ENCODE measurements around the gene MCM9. TPM values are rescaled to one million over a fixed set of nuclear protein-coding genes. Genes with fewer than 3 reads are reported as not detected.

Gene MCM9
- total RNA-seq, 1 donor from 2014 or later: 10.1 TPM

DNA sequence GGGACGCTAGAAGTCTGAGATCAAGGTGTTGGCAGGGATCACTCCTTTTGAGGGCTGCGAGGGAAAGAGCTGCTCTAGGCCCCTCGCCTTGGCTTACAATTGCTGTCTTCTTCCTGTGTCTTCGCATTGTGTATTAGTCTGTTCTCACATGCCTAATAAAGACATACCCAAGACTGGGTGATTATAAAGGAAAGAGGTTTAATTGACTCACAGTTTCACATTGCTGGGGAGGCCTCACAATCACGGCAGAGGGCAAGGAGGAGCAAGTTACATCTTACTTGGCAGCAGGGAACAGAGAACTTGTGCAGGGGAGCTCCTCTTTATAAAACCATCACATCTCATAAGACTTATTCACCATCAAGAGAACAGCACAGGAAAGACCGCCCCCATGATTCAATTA, 143.5 kb downstream of the MCM9 start:
- no peaks in the 10 kb centered on the region for H4K20me1 ChIP-seq (ENCODE audit: insufficient read depth, low read length)
- H3K27ac ChIP-seq (ENCODE audit: low read depth, low read length): no peak overlapping the region
- no peak overlapping the region for H3K9ac ChIP-seq (ENCODE audit: low read length)
- H3K4me1 ChIP-seq (ENCODE audit: insufficient read depth, low read length): no peaks in the 10 kb centered on the region
- H3K4me2 ChIP-seq (ENCODE audit: low read length): no peak overlapping the region
- Mint-ChIP-seq H3K36me3 (ENCODE audit: low read depth, unreplicated experiment) (peaks cover 8% of the 10 kb centered on the region), H3K27ac (ENCODE audit: unreplicated experiment) (no peak overlapping the region), H3K4me3 (ENCODE audit: unreplicated experiment) (no peak overlapping the region), H3K27me3 (ENCODE audit: low read depth, unreplicated experiment) (no peaks in the 10 kb centered on the region), H3K9me3 (ENCODE audit: unreplicated experiment) (peaks cover 3% of the 10 kb centered on the region), H3K4me1 (ENCODE audit: low read depth, unreplicated experiment) (no peaks in the 10 kb centered on the region)
- TF ChIP-seq, protein P1, sequence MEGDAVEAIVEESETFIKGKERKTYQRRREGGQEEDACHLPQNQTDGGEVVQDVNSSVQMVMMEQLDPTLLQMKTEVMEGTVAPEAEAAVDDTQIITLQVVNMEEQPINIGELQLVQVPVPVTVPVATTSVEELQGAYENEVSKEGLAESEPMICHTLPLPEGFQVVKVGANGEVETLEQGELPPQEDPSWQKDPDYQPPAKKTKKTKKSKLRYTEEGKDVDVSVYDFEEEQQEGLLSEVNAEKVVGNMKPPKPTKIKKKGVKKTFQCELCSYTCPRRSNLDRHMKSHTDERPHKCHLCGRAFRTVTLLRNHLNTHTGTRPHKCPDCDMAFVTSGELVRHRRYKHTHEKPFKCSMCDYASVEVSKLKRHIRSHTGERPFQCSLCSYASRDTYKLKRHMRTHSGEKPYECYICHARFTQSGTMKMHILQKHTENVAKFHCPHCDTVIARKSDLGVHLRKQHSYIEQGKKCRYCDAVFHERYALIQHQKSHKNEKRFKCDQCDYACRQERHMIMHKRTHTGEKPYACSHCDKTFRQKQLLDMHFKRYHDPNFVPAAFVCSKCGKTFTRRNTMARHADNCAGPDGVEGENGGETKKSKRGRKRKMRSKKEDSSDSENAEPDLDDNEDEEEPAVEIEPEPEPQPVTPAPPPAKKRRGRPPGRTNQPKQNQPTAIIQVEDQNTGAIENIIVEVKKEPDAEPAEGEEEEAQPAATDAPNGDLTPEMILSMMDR (IDR thresholded peaks at IDR 0.05; ENCODE audit: insufficient read depth, low read depth, low read length): no peak
- no peak for TF ChIP-seq EZH2 (IDR thresholded peaks at IDR 0.05; ENCODE audit: insufficient read depth, low read length)
- H3K27me3 ChIP-seq (ENCODE audit: insufficient read depth, low read length): no peaks in the 10 kb centered on the region
- no peaks in the 10 kb centered on the region for H3K36me3 ChIP-seq (ENCODE audit: insufficient read depth, low read length)
- H3K4me3 ChIP-seq (ENCODE audit: insufficient read depth, low read depth, low read length): no peak overlapping the region
- no peaks in the 10 kb centered on the region for H3K79me2 ChIP-seq (ENCODE audit: insufficient read depth, low read length)
- H3K9me3 ChIP-seq (ENCODE audit: insufficient read depth, low read depth, low read length): no peaks in the 10 kb centered on the region
- FAIRE-seq (no peak), DNase-seq (ENCODE audit: low read depth) (no peak)
- no peak overlapping the region for H2AFZ ChIP-seq (ENCODE audit: low read depth, low read length)

DNA sequence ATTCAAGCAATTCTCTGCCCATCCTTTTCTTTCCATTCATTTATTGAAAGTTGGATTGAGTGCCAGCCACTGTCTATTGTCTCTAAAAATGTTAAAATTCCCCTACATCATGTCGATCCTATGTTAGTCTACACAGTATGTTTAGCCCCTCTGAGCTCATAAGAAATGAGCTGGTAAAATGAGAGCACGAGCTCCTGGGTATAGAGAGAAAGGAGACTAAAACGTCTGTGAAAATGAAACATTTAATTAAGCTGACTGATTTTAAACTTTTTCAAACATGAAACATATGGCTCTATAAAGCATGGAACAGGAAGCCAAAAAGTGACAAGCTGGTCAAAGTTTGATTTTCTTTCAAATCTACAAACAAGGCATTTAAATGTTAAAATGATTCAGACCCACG, 145.0 kb downstream of the MCM9 start:
- FAIRE-seq: no peak
- Mint-ChIP-seq H3K4me3 (ENCODE audit: unreplicated experiment) (no peak overlapping the region), H3K4me1 (ENCODE audit: low read depth, unreplicated experiment) (peaks cover 2% of the 10 kb centered on the region)

DNA sequence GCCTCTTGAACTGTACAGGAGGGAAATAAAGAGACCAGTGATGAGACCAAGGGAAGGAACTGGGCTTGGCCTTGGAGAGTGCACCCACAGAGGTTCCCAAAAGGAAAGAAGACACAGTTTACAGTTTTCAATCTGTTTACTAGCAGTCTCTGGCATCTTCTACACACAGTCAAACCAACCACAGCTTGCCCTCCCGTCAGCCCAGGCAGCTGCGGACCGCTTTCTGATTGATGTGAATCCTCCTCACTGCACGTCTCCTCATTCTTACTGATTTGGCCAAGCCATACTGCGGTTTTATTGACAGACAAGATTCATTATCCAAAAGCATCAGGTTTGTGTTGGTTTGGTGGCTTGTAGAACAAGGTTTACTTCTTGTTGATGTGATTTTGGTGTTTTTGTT, 145.5 kb downstream of the MCM9 start:
- H3K27ac Mint-ChIP-seq (ENCODE audit: unreplicated experiment): no peak overlapping the region
- H3K9me3 Mint-ChIP-seq (ENCODE audit: unreplicated experiment): no peaks in the 10 kb centered on the region
- Histone ChIP-seq H3K36me3 (ENCODE audit: insufficient read depth, low read length) (no peaks in the 10 kb centered on the region), H3K4me1 (ENCODE audit: insufficient read depth, low read length) (no peaks in the 10 kb centered on the region), H3K27ac (ENCODE audit: low read depth, low read length) (no peak overlapping the region), H3K9me3 (ENCODE audit: insufficient read depth, low read depth, low read length) (no peaks in the 10 kb centered on the region), H3K4me3 (ENCODE audit: insufficient read depth, low read depth, low read length) (no peak overlapping the region), H3K27me3 (ENCODE audit: insufficient read depth, low read length) (no peaks in the 10 kb centered on the region), H3K79me2 (ENCODE audit: insufficient read depth, low read length) (no peaks in the 10 kb centered on the region), H3K4me2 (ENCODE audit: low read length) (no peak overlapping the region), H2AFZ (ENCODE audit: low read depth, low read length) (no peak overlapping the region), H4K20me1 (ENCODE audit: insufficient read depth, low read length) (no peaks in the 10 kb centered on the region), H3K9ac (ENCODE audit: low read length) (no peak overlapping the region)
- FAIRE-seq (no peak), DNase-seq (ENCODE audit: low read depth) (no peak)
- H3K4me1 Mint-ChIP-seq (ENCODE audit: low read depth, unreplicated experiment): peaks cover 2% of the 10 kb centered on the region
- H3K27me3 Mint-ChIP-seq (ENCODE audit: low read depth, unreplicated experiment): no peaks in the 10 kb centered on the region
- TF ChIP-seq, protein P1 (IDR thresholded peaks at IDR 0.05; ENCODE audit: insufficient read depth, low read depth, low read length): no peak
- TF ChIP-seq EZH2 (IDR thresholded peaks at IDR 0.05; ENCODE audit: insufficient read depth, low read length): no peak
- H3K4me3 Mint-ChIP-seq (ENCODE audit: unreplicated experiment): no peak overlapping the region
- peaks cover 5% of the 10 kb centered on the region for H3K36me3 Mint-ChIP-seq (ENCODE audit: low read depth, unreplicated experiment)

More for the DNA sequence above, 145.0 kb downstream of the MCM9 start:
- H2AFZ ChIP-seq (ENCODE audit: low read depth, low read length): no peak overlapping the region
- Mint-ChIP-seq H3K36me3 (ENCODE audit: low read depth, unreplicated experiment) (peaks cover 5% of the 10 kb centered on the region), H3K9me3 (ENCODE audit: unreplicated experiment) (no peaks in the 10 kb centered on the region), H3K27me3 (ENCODE audit: low read depth, unreplicated experiment) (no peaks in the 10 kb centered on the region), H3K27ac (ENCODE audit: unreplicated experiment) (no peak overlapping the region)
- no peaks in the 10 kb centered on the region for H4K20me1 ChIP-seq (ENCODE audit: insufficient read depth, low read length)
- no peaks in the 10 kb centered on the region for H3K36me3 ChIP-seq (ENCODE audit: insufficient read depth, low read length)
- no peak overlapping the region for H3K4me3 ChIP-seq (ENCODE audit: insufficient read depth, low read depth, low read length)
- no peaks in the 10 kb centered on the region for H3K27me3 ChIP-seq (ENCODE audit: insufficient read depth, low read length)
- DNase-seq (ENCODE audit: low read depth): no peak
- no peak for TF ChIP-seq EZH2 (IDR thresholded peaks at IDR 0.05; ENCODE audit: insufficient read depth, low read length)
- TF ChIP-seq, protein P1 (IDR thresholded peaks at IDR 0.05; ENCODE audit: insufficient read depth, low read depth, low read length): no peak
- no peaks in the 10 kb centered on the region for H3K79me2 ChIP-seq (ENCODE audit: insufficient read depth, low read length)
- H3K4me2 ChIP-seq (ENCODE audit: low read length): no peak overlapping the region
- H3K4me1 ChIP-seq (ENCODE audit: insufficient read depth, low read length): no peaks in the 10 kb centered on the region
- no peak overlapping the region for H3K27ac ChIP-seq (ENCODE audit: low read depth, low read length)
- H3K9me3 ChIP-seq (ENCODE audit: insufficient read depth, low read depth, low read length): no peaks in the 10 kb centered on the region
- no peak overlapping the region for H3K9ac ChIP-seq (ENCODE audit: low read length)

Measured in astrocyte (in vitro differentiated cells and primary cell).